ENCODE results near the gene HNRNPR.

GRCh38 chr1:23367451-23367790 lies 23.3 kb upstream of the HNRNPR start:
- TF ChIP-seq EP300 (IDR thresholded peaks at IDR 0.05; ENCODE audit: borderline replicate concordance in 1 of 2, low read depth in 1 of 2, low read length in 1 of 2), result no peak
- TF ChIP-seq, protein P1, sequence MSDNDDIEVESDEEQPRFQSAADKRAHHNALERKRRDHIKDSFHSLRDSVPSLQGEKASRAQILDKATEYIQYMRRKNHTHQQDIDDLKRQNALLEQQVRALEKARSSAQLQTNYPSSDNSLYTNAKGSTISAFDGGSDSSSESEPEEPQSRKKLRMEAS (IDR thresholded peaks at IDR 0.05; ENCODE audit: low read depth), result no peak
- no peak for TF ChIP-seq TCF12 (IDR thresholded peaks at IDR 0.05)
- TF ChIP-seq, protein P2, sequence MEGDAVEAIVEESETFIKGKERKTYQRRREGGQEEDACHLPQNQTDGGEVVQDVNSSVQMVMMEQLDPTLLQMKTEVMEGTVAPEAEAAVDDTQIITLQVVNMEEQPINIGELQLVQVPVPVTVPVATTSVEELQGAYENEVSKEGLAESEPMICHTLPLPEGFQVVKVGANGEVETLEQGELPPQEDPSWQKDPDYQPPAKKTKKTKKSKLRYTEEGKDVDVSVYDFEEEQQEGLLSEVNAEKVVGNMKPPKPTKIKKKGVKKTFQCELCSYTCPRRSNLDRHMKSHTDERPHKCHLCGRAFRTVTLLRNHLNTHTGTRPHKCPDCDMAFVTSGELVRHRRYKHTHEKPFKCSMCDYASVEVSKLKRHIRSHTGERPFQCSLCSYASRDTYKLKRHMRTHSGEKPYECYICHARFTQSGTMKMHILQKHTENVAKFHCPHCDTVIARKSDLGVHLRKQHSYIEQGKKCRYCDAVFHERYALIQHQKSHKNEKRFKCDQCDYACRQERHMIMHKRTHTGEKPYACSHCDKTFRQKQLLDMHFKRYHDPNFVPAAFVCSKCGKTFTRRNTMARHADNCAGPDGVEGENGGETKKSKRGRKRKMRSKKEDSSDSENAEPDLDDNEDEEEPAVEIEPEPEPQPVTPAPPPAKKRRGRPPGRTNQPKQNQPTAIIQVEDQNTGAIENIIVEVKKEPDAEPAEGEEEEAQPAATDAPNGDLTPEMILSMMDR (IDR thresholded peaks at IDR 0.05), result no peak
- no peak for TF ChIP-seq CHD2 (IDR thresholded peaks at IDR 0.05; ENCODE audit: low read length, partially characterized antibody)
- no peak for TF ChIP-seq RXRA (IDR thresholded peaks at IDR 0.05; ENCODE audit: borderline replicate concordance, low read depth)
- TF ChIP-seq POLR2AphosphoS5 (IDR thresholded peaks at IDR 0.05; ENCODE audit: low read depth, low read length), result no peak
- TF ChIP-seq FOXJ3 (CRISPR knock-in tag; IDR thresholded peaks at IDR 0.05), result no peak
- no peak for TF ChIP-seq GABPA (IDR thresholded peaks at IDR 0.05; ENCODE audit: low read depth)
- TF ChIP-seq MXI1 (IDR thresholded peaks at IDR 0.05; ENCODE audit: low read depth, low read length), result no peak
- no peak for TF ChIP-seq TEAD4 (IDR thresholded peaks at IDR 0.05; ENCODE audit: borderline replicate concordance, insufficient read depth)
- TF ChIP-seq RAD21 (IDR thresholded peaks at IDR 0.05; ENCODE audit: low read length), result no peak
- no peak for TF ChIP-seq REST (IDR thresholded peaks at IDR 0.05; ENCODE audit: low read depth, low read length)
- TF ChIP-seq RFX5 (IDR thresholded peaks at IDR 0.05; ENCODE audit: low read length), result no peak
